Mesothelial cell of epicardium (in vitro differentiated cells): ENCODE data around the gene EDN3. TPM values are rescaled to one million over a fixed set of nuclear protein-coding genes. Genes with fewer than 3 reads are reported as not detected.

Source experiments
- DNase-seq, 2 experiments: peaks; one replicate each; pipeline ENCODE4 v3.0.0; 2021; ENCODE audit warnings: low spot score in 2 of 2; ENCODE audit not compliant: unreplicated experiment in 2 of 2
- H3K27ac Mint-ChIP-seq: 2 replicates; pipeline ENCODE4 v1.8.0; 2021; ENCODE audit warnings: mixed read lengths
- H3K27me3 Mint-ChIP-seq: 2 replicates; pipeline ENCODE4 v1.8.0; 2021; ENCODE audit warnings: low read depth, mixed read lengths
- H3K36me3 Mint-ChIP-seq: 2 replicates; pipeline ENCODE4 v1.8.0; 2021; ENCODE audit warnings: mixed read lengths
- H3K4me1 Mint-ChIP-seq: 2 replicates; pipeline ENCODE4 v1.8.0; 2021; ENCODE audit warnings: mixed read lengths
- H3K4me3 Mint-ChIP-seq: 2 replicates; pipeline ENCODE4 v1.8.0; 2021; ENCODE audit warnings: mild to moderate bottlenecking, moderate library complexity, mixed read lengths
- H3K9me3 Mint-ChIP-seq: 2 replicates; pipeline ENCODE4 v1.8.0; 2021; ENCODE audit warnings: mixed read lengths
- total RNA-seq: library from RNA; stranded (reverse); gene quantifications from 3 replicates; pipeline ENCODE4 v1.2.1, GENCODE V29; 2021
- TF ChIP-seq, protein P1 (sequence below): fragments of 200-600 bp; sonication (generic); IDR thresholded peaks from one replicate; pipeline ENCODE4 v1.5.0; 2021; ENCODE audit warnings: antibody characterized with exemption; ENCODE audit not compliant: unreplicated experiment

Gene EDN3
- total RNA-seq, 1 donor from 2014 or later: 17.6 TPM

DNA sequence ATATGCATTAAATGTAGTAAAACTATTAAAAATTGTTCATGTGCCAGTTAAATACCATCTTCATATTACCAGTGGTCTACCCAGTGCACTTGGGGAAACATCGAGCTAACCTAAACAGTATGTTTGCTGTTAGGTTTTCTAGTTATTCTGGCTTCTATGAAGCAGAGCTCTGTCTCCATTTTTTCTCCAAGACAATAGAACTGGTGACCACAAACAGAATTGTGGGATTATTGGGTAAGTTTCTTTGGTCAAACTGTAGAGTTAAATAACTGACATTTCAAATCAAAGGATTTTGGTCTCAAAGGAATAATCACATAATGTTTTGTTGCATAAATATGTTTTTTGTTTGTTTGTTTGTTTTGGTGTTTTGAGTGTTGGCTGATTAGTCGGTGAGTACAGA is 40.5 kb upstream of the EDN3 start:
- TF ChIP-seq, protein P1, sequence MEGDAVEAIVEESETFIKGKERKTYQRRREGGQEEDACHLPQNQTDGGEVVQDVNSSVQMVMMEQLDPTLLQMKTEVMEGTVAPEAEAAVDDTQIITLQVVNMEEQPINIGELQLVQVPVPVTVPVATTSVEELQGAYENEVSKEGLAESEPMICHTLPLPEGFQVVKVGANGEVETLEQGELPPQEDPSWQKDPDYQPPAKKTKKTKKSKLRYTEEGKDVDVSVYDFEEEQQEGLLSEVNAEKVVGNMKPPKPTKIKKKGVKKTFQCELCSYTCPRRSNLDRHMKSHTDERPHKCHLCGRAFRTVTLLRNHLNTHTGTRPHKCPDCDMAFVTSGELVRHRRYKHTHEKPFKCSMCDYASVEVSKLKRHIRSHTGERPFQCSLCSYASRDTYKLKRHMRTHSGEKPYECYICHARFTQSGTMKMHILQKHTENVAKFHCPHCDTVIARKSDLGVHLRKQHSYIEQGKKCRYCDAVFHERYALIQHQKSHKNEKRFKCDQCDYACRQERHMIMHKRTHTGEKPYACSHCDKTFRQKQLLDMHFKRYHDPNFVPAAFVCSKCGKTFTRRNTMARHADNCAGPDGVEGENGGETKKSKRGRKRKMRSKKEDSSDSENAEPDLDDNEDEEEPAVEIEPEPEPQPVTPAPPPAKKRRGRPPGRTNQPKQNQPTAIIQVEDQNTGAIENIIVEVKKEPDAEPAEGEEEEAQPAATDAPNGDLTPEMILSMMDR: no peak
- Mint-ChIP-seq H3K36me3 (no peaks in the 10 kb centered on the region), H3K4me3 (no peak overlapping the region), H3K27me3 (peaks cover 82% of the 10 kb centered on the region), H3K4me1 (peaks cover 8% of the 10 kb centered on the region), H3K9me3 (no peaks in the 10 kb centered on the region), H3K27ac (no peak overlapping the region)
- DNase-seq: no peak

DNA sequence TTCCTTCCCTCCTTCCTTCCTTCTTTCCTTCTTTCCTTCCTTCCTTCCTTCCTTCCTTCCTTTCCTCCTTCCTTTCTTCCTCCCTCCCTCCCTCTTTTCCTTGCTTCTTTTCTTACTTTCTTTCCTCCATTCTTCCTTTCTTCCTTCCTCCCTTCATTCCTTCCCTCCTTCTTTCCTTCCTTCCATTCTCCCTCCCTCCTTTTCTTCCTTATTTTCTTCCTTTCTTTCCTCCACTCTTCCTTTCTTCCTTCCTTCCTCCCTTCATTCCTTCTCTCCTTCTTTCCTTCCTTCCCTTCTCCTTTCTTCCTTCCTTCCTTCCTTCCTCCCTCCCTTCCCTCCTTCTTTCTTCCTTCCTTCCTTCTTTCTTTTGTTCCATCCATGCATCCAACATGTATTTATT is 35.1 kb upstream of the EDN3 start:
- no peaks in the 10 kb centered on the region for H3K36me3 Mint-ChIP-seq
- H3K27ac Mint-ChIP-seq: no peak overlapping the region
- no peak overlapping the region for H3K4me3 Mint-ChIP-seq
- TF ChIP-seq, protein P1: no peak
- no peaks in the 10 kb centered on the region for H3K9me3 Mint-ChIP-seq
- DNase-seq: no peak
- peaks cover 86% of the 10 kb centered on the region for H3K27me3 Mint-ChIP-seq
- peaks cover 9% of the 10 kb centered on the region for H3K4me1 Mint-ChIP-seq

DNA sequence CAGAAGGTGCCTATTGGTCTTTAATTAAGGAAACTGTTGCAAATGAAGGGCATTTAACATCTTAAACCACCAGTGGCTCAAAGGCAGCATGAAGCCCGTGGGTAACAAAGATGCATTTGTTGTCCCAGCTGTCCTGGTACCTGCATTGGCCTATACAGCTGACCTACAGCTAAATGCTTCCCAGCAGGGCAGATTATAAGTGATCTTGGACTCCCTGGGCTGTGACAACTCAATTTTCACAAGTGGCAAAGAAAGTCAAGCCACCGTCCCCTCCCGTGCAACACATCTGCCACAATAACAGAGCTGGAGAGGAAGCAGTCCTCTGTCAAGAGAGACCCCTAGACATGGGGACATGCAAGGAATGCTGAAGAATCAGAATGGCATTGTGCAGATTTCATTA is 31.5 kb upstream of the EDN3 start:
- TF ChIP-seq, protein P1: no peak
- Mint-ChIP-seq H3K9me3 (no peaks in the 10 kb centered on the region), H3K27ac (no peak overlapping the region), H3K4me3 (no peak overlapping the region), H3K36me3 (no peaks in the 10 kb centered on the region), H3K27me3 (peaks cover 79% of the 10 kb centered on the region), H3K4me1 (peaks cover 9% of the 10 kb centered on the region)
- DNase-seq: no peak

DNA sequence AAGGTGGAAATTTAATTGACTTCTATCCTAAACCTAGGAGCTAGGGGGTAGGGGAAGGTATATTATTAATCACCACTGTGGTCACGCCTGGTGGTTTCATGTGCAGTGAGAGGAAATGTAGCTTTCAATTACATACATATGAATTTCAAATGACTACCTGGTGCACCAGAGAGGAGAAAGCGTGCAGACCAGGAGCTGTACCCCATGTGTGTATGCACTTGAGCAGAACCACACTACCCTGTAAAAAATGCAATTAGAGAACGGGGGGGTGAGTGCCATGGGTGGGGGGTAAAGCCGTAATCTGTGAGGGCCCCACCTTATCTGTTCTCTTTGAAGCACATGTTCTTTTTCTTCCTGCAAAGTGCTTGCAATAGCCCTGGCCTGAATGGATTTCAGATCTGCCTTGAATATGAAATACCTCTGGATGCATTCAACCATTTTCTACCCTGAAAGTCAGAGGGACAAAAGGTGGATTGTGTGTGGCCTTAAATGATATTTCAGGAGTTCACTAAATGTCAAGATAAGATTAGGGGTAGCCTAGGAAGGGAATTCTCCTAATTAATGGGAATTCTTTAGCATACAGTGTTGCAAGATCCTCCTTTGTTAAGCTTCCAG is 30.9 kb upstream of the EDN3 start:
- H3K36me3 Mint-ChIP-seq: no peaks in the 10 kb centered on the region
- no peak overlapping the region for H3K4me3 Mint-ChIP-seq
- no peak for DNase-seq
- no peaks in the 10 kb centered on the region for H3K9me3 Mint-ChIP-seq
- peak overlapping the region; percentile 47 for H3K27ac Mint-ChIP-seq
- H3K27me3 Mint-ChIP-seq: peaks cover 79% of the 10 kb centered on the region
- TF ChIP-seq, protein P1: no peak
- H3K4me1 Mint-ChIP-seq: peaks cover 12% of the 10 kb centered on the region

DNA sequence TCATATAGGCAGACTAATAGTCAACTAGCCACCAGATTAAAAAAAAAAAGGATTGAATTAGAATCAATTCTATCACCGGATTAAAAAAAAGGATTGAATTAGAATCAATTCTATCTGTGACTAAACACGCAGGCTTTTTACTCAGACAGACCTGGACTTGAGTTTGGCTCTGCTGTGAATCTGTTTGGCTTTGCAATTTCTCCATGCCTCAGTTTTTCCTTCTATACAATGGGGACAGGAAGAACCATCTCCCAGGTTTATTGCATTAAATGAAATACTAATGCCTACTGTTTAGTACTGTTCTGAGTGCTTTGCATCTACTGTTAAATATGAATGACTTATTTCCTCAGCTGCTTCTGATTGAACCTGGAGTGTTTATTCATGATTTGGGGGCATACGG is 30.0 kb upstream of the EDN3 start:
- Mint-ChIP-seq H3K9me3 (no peaks in the 10 kb centered on the region), H3K27ac (no peak overlapping the region), H3K4me3 (no peak overlapping the region), H3K27me3 (peaks cover 77% of the 10 kb centered on the region), H3K4me1 (peaks cover 14% of the 10 kb centered on the region), H3K36me3 (no peaks in the 10 kb centered on the region)
- TF ChIP-seq, protein P1: no peak
- no peak for DNase-seq
